Measurements from ENCODE around the gene UBE2N.

DNA sequence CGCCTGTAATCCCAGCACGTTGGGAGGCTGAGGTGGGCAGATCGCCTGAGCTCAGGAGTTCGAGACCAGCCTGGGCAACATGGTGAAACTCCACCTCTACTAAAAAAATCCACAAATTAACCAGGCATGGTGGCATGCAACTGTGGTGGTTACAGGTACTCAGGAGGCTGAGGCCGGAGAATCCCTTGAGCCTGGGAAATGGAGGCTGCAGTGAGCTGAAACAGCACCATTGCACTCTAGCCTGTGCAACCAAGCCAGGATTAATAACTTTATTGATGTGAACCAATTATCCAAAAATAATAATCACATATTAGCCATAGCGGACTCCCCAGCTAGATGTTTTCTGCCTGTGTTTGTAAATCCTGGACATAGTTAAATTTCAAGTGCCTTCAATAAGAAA is 65.8 kb downstream of the UBE2N start:
- no peak for TF ChIP-seq YY1 (IDR thresholded peaks at IDR 0.05; ENCODE audit: low read depth)
- no peak for TF ChIP-seq RAD21 (IDR thresholded peaks at IDR 0.05; ENCODE audit: low read depth)
- TF ChIP-seq EP300 (IDR thresholded peaks at IDR 0.05; ENCODE audit: borderline replicate concordance), result no peak
- TF ChIP-seq, protein P1, sequence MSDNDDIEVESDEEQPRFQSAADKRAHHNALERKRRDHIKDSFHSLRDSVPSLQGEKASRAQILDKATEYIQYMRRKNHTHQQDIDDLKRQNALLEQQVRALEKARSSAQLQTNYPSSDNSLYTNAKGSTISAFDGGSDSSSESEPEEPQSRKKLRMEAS (IDR thresholded peaks at IDR 0.05), result no peak
- TF ChIP-seq NFIC (IDR thresholded peaks at IDR 0.05), result no peak
- TF ChIP-seq, protein P2, sequence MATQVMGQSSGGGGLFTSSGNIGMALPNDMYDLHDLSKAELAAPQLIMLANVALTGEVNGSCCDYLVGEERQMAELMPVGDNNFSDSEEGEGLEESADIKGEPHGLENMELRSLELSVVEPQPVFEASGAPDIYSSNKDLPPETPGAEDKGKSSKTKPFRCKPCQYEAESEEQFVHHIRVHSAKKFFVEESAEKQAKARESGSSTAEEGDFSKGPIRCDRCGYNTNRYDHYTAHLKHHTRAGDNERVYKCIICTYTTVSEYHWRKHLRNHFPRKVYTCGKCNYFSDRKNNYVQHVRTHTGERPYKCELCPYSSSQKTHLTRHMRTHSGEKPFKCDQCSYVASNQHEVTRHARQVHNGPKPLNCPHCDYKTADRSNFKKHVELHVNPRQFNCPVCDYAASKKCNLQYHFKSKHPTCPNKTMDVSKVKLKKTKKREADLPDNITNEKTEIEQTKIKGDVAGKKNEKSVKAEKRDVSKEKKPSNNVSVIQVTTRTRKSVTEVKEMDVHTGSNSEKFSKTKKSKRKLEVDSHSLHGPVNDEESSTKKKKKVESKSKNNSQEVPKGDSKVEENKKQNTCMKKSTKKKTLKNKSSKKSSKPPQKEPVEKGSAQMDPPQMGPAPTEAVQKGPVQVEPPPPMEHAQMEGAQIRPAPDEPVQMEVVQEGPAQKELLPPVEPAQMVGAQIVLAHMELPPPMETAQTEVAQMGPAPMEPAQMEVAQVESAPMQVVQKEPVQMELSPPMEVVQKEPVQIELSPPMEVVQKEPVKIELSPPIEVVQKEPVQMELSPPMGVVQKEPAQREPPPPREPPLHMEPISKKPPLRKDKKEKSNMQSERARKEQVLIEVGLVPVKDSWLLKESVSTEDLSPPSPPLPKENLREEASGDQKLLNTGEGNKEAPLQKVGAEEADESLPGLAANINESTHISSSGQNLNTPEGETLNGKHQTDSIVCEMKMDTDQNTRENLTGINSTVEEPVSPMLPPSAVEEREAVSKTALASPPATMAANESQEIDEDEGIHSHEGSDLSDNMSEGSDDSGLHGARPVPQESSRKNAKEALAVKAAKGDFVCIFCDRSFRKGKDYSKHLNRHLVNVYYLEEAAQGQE (IDR thresholded peaks at IDR 0.05; ENCODE audit: low read depth), result no peak
